IMR-90 (cell line): ENCODE results near the gene PDE6B. TPM values are rescaled to one million over a fixed set of nuclear protein-coding genes. Genes with fewer than 3 reads are reported as not detected.

Experiments
- ATAC-seq: fragments of 200-7000 bp; cut with Tn5 transposase; 2 replicates; pipeline ENCODE4 v1.9.1; 2020; ENCODE audit warnings: low read depth, mild to moderate bottlenecking, moderate library complexity
- BruUV-seq: library from RNA; stranded (reverse); fragments of 400-500 nt; replicated peaks from 2 replicates; lab custom pipeline; 2021; lab: Mats Ljungman, UMichigan
- CTCF ChIA-PET: fragments of 300-600 bp; formaldehyde crosslinking; extraction: SDS; loops from one replicate; lab custom pipeline; 2021; ENCODE audit warnings: antibody characterized with exemption; lab: Yijun Ruan, JAX
- POLR2A ChIA-PET: fragments of 300-600 bp; sonication (Branson Sonifier 250); formaldehyde crosslinking; loops from one replicate; lab custom pipeline; 2022; ENCODE audit warnings: antibody characterized with exemption; ENCODE audit not compliant: unreplicated experiment; lab: Charles Lee
- DNase-seq: peaks from one replicate; pipeline ENCODE4 v3.0.0; 2013
- H2AFZ ChIP-seq: replicated peaks from 2 replicates; pipeline ENCODE3; 2013; ENCODE audit warnings: low read length, mild to moderate bottlenecking; ENCODE audit not compliant: poor library complexity
- H2AK5ac ChIP-seq: 2 replicates; pipeline ENCODE4 v1.6.1; 2013; ENCODE audit warnings: low read depth, low read length, inconsistent platforms
- H2AK9ac ChIP-seq: replicated peaks from 2 replicates; pipeline ENCODE3; 2013; ENCODE audit warnings: mild to moderate bottlenecking, low read depth, low read length, moderate library complexity; ENCODE audit not compliant: poor library complexity
- H2BK120ac ChIP-seq: 2 replicates; pipeline ENCODE4 v1.6.1; 2013; ENCODE audit warnings: low read depth, low read length, inconsistent platforms
- H2BK15ac ChIP-seq: 3 replicates; pipeline ENCODE4 v1.6.1; 2013; ENCODE audit warnings: low read depth, low read length, inconsistent platforms
- H2BK20ac ChIP-seq: 2 replicates; pipeline ENCODE4 v1.6.1; 2013; ENCODE audit warnings: low read depth, mild to moderate bottlenecking, inconsistent platforms, low read length, moderate library complexity
- H2BK5ac ChIP-seq: 2 replicates; pipeline ENCODE4 v1.6.1; 2013; ENCODE audit warnings: mild to moderate bottlenecking, low read depth, low read length, inconsistent platforms; ENCODE audit not compliant: poor library complexity, severe bottlenecking
- H3K14ac ChIP-seq: replicated peaks from 2 replicates; pipeline ENCODE4 v1.6.1; 2013; ENCODE audit warnings: low read depth, low read length, inconsistent platforms
- H3K18ac ChIP-seq: 2 replicates; pipeline ENCODE4 v1.6.1; 2013; ENCODE audit warnings: low read depth, low read length, control low read depth
- H3K23ac ChIP-seq: 2 replicates; pipeline ENCODE4 v1.6.1; 2013; ENCODE audit warnings: low read depth, low read length, inconsistent platforms
- H3K27ac ChIP-seq: 2 replicates; pipeline ENCODE4 v1.5.1; 2013; ENCODE audit warnings: mild to moderate bottlenecking, control low read depth, low read length; ENCODE audit not compliant: insufficient read depth
- H3K27me3 ChIP-seq: 2 replicates; pipeline ENCODE4 v1.6.1; 2013; ENCODE audit warnings: low read length; ENCODE audit not compliant: control insufficient read depth, insufficient read depth
- H3K36me3 ChIP-seq: 2 replicates; pipeline ENCODE4 v1.6.1; 2013; ENCODE audit warnings: low read length, mixed read lengths; ENCODE audit not compliant: control insufficient read depth, insufficient read depth
- H3K4ac ChIP-seq: 2 replicates; pipeline ENCODE4 v1.6.1; 2013; ENCODE audit warnings: low read depth, low read length, inconsistent platforms
- H3K4me1 ChIP-seq: 2 replicates; pipeline ENCODE4 v1.6.1; 2013; ENCODE audit warnings: low read length, mixed read lengths; ENCODE audit not compliant: control insufficient read depth, insufficient read depth
- H3K4me2 ChIP-seq: 2 replicates; pipeline ENCODE4 v1.6.1; 2013; ENCODE audit warnings: low read depth, mild to moderate bottlenecking, control low read depth, low read length, moderate library complexity
- H3K4me3 ChIP-seq: 2 replicates; pipeline ENCODE4 v1.5.1; 2013; ENCODE audit warnings: low read depth, mild to moderate bottlenecking, control low read depth, low read length, moderate library complexity; ENCODE audit not compliant: insufficient read depth
- H3K56ac ChIP-seq: 2 replicates; pipeline ENCODE4 v1.6.1; 2013; ENCODE audit warnings: low read length, inconsistent platforms; ENCODE audit not compliant: insufficient read depth; ENCODE audit errors: extremely low read depth
- H3K79me1 ChIP-seq, 2 experiments: 2 replicates each; pipeline ENCODE4 v1.6.1; 2013; ENCODE audit warnings: low read length in 2 of 2, inconsistent platforms in 1 of 2, low read depth in 1 of 2
- H3K9ac ChIP-seq: 2 replicates; pipeline ENCODE4 v1.6.1; 2013; ENCODE audit warnings: low read depth, low read length, control low read depth
- H3K9me1 ChIP-seq: 2 replicates; pipeline ENCODE4 v1.6.1; 2013; ENCODE audit warnings: low read length, inconsistent platforms; ENCODE audit not compliant: insufficient read depth
- H3K9me3 ChIP-seq: 2 replicates; pipeline ENCODE4 v1.6.1; 2013; ENCODE audit warnings: low read length; ENCODE audit not compliant: control insufficient read depth, insufficient read depth
- H4K20me1 ChIP-seq: 2 replicates; pipeline ENCODE4 v1.6.1; 2013; ENCODE audit warnings: low read length, inconsistent platforms; ENCODE audit not compliant: insufficient read depth
- H4K5ac ChIP-seq: 2 replicates; pipeline ENCODE4 v1.6.1; 2013; ENCODE audit warnings: mild to moderate bottlenecking, low read depth, low read length, control low read depth
- H4K8ac ChIP-seq, 2 experiments: 2 replicates each; pipeline ENCODE4 v1.6.1; 2013; ENCODE audit warnings: low read depth in 2 of 2, low read length in 2 of 2, control low read depth in 1 of 2, inconsistent platforms in 1 of 2
- H4K91ac ChIP-seq: 2 replicates; pipeline ENCODE4 v1.6.1; 2013; ENCODE audit warnings: low read depth, low read length, inconsistent platforms; ENCODE audit not compliant: insufficient read depth
- BHLHE40 ChIP-seq: fragments of 150-350 bp; IDR thresholded peaks from 2 replicates; pipeline ENCODE4 v1.6.1; 2016; ENCODE audit warnings: mild to moderate bottlenecking, low read depth, low read length
- CEBPB ChIP-seq: IDR thresholded peaks from 2 replicates; pipeline ENCODE4 v1.6.1; 2012; ENCODE audit warnings: low read depth, low read length, improper control_type of control experiment
- CHD1 ChIP-seq: IDR thresholded peaks from 2 replicates; pipeline ENCODE4 v1.6.1; 2012; ENCODE audit warnings: low read depth, low read length, improper control_type of control experiment
- ELK1 ChIP-seq: fragments of 150-350 bp; IDR thresholded peaks from 2 replicates; pipeline ENCODE4 v1.6.1; 2016; ENCODE audit warnings: low read depth, mild to moderate bottlenecking, low read length, moderate library complexity, borderline replicate concordance
- FOS ChIP-seq: fragments of 150-350 bp; IDR thresholded peaks from 2 replicates; pipeline ENCODE4 v1.6.1; 2016; ENCODE audit warnings: low read depth, low read length
- MAFK ChIP-seq: IDR thresholded peaks from 2 replicates; pipeline ENCODE4 v1.6.1; 2012; ENCODE audit warnings: low read depth, low read length, improper control_type of control experiment
- MAZ ChIP-seq: IDR thresholded peaks from 2 replicates; pipeline ENCODE4 v1.6.1; 2012; ENCODE audit warnings: low read depth, mild to moderate bottlenecking, low read length, improper control_type of control experiment, moderate library complexity, borderline replicate concordance
- MXI1 ChIP-seq: IDR thresholded peaks from 2 replicates; pipeline ENCODE4 v1.6.1; 2012; ENCODE audit warnings: low read depth, mild to moderate bottlenecking, low read length, moderate library complexity, borderline replicate concordance
- NFE2L2 ChIP-seq: fragments of 150-350 bp; IDR thresholded peaks from 2 replicates; pipeline ENCODE4 v1.6.1; 2016; ENCODE audit warnings: low read depth, mild to moderate bottlenecking, low read length
- RCOR1 ChIP-seq: IDR thresholded peaks from 2 replicates; pipeline ENCODE4 v1.6.1; 2012; ENCODE audit warnings: mild to moderate bottlenecking, low read length, improper control_type of control experiment; ENCODE audit not compliant: insufficient replicate concordance
- SMC3 ChIP-seq: fragments of 150-350 bp; IDR thresholded peaks from 2 replicates; pipeline ENCODE4 v1.6.1; 2016; ENCODE audit warnings: low read depth, mild to moderate bottlenecking, antibody characterized with exemption, low read length, moderate library complexity
- whole genome bisulfite sequencing, 2 experiments: methylation state at CpG; one replicate each; pipeline versions ENCODE4 v1.1.5 to v1.1.7; 2013; ENCODE audit warnings: missing lambda C conversion rate in 2 of 2; ENCODE audit not compliant: insufficient read length in 1 of 2; ENCODE audit errors: extremely low coverage in 2 of 2; 5-methylcytosine and 5-hydroxymethylcytosine counted together
- dilution Hi-C: fragments of 300-500 bp; cut with HindIII; formaldehyde crosslinking; loops from one replicate; pipeline ENCODE4 v1.14.3; 2018; ENCODE audit warnings: low sequenced_read_pairs; ENCODE audit not compliant: unreplicated experiment
- in situ Hi-C: fragments of 300-500 bp; cut with MboI; formaldehyde crosslinking; loops from 3 replicates; pipeline ENCODE4 v1.14.3; 2019; ENCODE audit warnings: low sequenced_read_pairs, inconsistent platforms, mixed read lengths
- intact Hi-C: fragments of 100-400 bp; cut with micrococcal nuclease; formaldehyde crosslinking; loops from 2 replicates; pipeline ENCODE4 v1.10.0; 2022
- polyA plus RNA-seq, 3 experiments: library from polyadenylated mRNA; depleted of rRNA; stranded (reverse); fragments of >200 nt; gene quantifications; 2 replicates each; pipeline ENCODE4 v1.2.3, GENCODE V29; 2012; ENCODE audit warnings: low replicate concordance in 1 of 3
- total RNA-seq: library from RNA; depleted of rRNA; stranded (reverse); fragments of >200 nt; gene quantifications from 2 replicates; pipeline ENCODE4 v1.2.3, GENCODE V29; 2012
- TF ChIP-seq, protein P1 (sequence below): fragments of 150-350 bp; IDR thresholded peaks from 2 replicates; pipeline ENCODE4 v1.6.1; 2017; ENCODE audit warnings: mild to moderate bottlenecking, antibody characterized with exemption, low read length, low read depth
- TF ChIP-seq, protein P2 (sequence below): conservative IDR thresholded peaks from 2 replicates; pipeline ENCODE4 v1.5.1; 2012; ENCODE audit warnings: mild to moderate bottlenecking, low read depth, low read length, improper control_type of control experiment

Gene PDE6B
- total and polyA plus RNA-seq, 2 of the 4 experiments (the other 2 are of a cell fraction), result under 0.01 TPM; not detected in 1

DNA sequence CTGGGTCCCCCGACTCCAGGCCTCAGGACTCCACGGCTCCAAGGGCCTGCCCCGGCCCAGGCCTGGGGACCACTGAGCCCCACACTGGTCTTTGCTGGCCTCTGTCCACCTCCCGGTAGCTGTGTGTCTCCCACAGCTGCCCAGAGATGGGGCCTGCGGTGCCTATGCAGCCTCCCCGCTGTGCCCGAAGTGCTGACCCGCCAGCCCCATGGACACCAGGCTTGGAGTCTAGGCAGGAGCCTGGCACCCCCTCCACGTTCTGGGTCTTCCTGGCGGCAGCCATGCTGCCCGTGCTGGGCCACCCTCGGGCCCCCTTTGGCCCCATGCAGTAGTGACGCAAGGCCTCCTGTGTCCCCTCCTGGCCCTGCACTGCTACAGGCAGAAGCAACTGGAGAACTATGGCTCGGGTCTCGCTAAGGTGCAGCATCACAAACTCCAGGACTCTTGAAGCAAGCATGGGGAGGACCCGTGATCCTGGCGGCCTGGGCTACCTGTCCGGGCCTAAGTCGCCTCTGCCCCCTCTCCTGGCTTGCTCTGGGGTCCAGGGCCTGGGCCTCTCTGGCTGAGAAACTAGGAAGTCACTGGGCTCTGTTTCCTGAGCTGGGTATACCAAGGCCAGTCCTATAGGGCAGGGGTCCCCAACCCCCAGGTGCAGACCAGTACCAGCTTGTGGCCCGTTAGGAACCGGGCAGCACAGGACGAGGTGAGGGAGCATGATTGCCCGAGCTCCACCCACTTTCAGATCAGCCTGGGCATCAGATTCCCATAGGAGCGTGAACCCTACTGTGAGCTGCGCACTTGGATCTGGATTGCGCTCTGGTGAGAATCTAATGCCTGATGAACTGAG is 49.9 kb downstream of the PDE6B start:
- intact Hi-C loops, result loop anchor here (10.0 kb wide), 1 partner anchor 340 kb away; the partner anchor contains the start of gene ZNF141
- dilution Hi-C loops, result no loop called here
- Histone ChIP-seq H3K4me1 (peaks cover 9% of the 10 kb centered on the region), H3K9ac (peak overlapping the region; percentile 86), H3K23ac (peak overlapping the region; percentile 67; the same call in 1 of the 2 replicates), H4K20me1 (no peaks in the 10 kb centered on the region), H3K4ac (peak overlapping the region; percentile 88), H2AFZ (peak overlapping the region; percentile 97), H2BK120ac (no peak overlapping the region), H3K14ac (peak overlapping the region; percentile 86), H3K4me2 (peak overlapping the region; percentile 85), H2BK15ac (no peak overlapping the region), H4K5ac (peak overlapping the region; percentile 59; the same call in 1 of the 2 replicates), H4K8ac (peak overlapping the region; percentile 55 to 73; a peak in 3 of 4 replicates), H2BK5ac (peak overlapping the region; percentile 88), H3K27ac (peak overlapping the region; percentile 88), H2AK9ac (peak overlapping the region; percentile 100), H3K27me3 (no peaks in the 10 kb centered on the region), H3K36me3 (peaks cover 17% of the 10 kb centered on the region), H4K91ac (peak overlapping the region; percentile 70), H3K4me3 (peak overlapping the region; percentile 73), H3K79me1 (peaks cover 17 to 27% of the 10 kb centered on the region in 2 experiments; a peak in 3 of 4 replicates), H3K18ac (no peak overlapping the region), H3K56ac (peak overlapping the region; percentile 64; the same call in 1 of the 2 replicates), H2AK5ac (peak overlapping the region; percentile 36; the same call in 1 of the 2 replicates), H2BK20ac (no peak overlapping the region), H3K9me1 (peaks cover 7% of the 10 kb centered on the region; the same call in 1 of the 2 replicates), H3K9me3 (no peaks in the 10 kb centered on the region)
- ChIA-PET CTCF (no interaction called here), POLR2A (no interaction called here)
- 65% methylated on average over 14 of the region's 26 CpGs; no CpG with 5 or more reads in 1 of the 2 experiments for WGBS, 2 experiments
- BruUV-seq, result no TSS peak
- in situ Hi-C loops, result no loop called here
- ATAC-seq (peak; percentile 3), DNase-seq (no peak)
- TF ChIP-seq, protein P1, sequence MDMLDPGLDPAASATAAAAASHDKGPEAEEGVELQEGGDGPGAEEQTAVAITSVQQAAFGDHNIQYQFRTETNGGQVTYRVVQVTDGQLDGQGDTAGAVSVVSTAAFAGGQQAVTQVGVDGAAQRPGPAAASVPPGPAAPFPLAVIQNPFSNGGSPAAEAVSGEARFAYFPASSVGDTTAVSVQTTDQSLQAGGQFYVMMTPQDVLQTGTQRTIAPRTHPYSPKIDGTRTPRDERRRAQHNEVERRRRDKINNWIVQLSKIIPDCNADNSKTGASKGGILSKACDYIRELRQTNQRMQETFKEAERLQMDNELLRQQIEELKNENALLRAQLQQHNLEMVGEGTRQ, result no peak
- TF ChIP-seq MXI1 (no peak), MAZ (no peak), ELK1 (no peak), RCOR1 (no peak), CEBPB (no peak), FOS (no peak), NFE2L2 (no peak), BHLHE40 (no peak), CHD1 (no peak), MAFK (no peak), SMC3 (no peak)
- TF ChIP-seq, protein P2, sequence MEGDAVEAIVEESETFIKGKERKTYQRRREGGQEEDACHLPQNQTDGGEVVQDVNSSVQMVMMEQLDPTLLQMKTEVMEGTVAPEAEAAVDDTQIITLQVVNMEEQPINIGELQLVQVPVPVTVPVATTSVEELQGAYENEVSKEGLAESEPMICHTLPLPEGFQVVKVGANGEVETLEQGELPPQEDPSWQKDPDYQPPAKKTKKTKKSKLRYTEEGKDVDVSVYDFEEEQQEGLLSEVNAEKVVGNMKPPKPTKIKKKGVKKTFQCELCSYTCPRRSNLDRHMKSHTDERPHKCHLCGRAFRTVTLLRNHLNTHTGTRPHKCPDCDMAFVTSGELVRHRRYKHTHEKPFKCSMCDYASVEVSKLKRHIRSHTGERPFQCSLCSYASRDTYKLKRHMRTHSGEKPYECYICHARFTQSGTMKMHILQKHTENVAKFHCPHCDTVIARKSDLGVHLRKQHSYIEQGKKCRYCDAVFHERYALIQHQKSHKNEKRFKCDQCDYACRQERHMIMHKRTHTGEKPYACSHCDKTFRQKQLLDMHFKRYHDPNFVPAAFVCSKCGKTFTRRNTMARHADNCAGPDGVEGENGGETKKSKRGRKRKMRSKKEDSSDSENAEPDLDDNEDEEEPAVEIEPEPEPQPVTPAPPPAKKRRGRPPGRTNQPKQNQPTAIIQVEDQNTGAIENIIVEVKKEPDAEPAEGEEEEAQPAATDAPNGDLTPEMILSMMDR, result no peak
